NCI-H1694 treated with DMSO at 0.1 percent for 48 hours (cell line): ENCODE measurements around the gene ARHGEF16.

Source experiments
- DNase-seq: peaks from one replicate; lab custom pipeline; 2025; lab: John Stamatoyannopoulos, UW

The ARHGEF16 gene

GRCh38 chr1:3482378-3482849, 27.9 kb downstream of the ARHGEF16 start:
- no peak for DNase-seq

GRCh38 chr1:3483380-3483779, 28.9 kb downstream of the ARHGEF16 start:
- no peak for DNase-seq

GRCh38 chr1:3483801-3484444, 29.5 kb downstream of the ARHGEF16 start:
- DNase-seq, result no peak

- no peak for DNase-seq
Measured at GRCh38 chr1:3485016-3485415, 30.6 kb downstream of the ARHGEF16 start.

- DNase-seq, result no peak
Measured at GRCh38 chr1:3488432-3488831, 34.0 kb downstream of the ARHGEF16 start.

- DNase-seq, result no peak
Measured at GRCh38 chr1:3490046-3490745, 35.7 kb downstream of the ARHGEF16 start.

GRCh38 chr1:3491291-3492246, 37.1 kb downstream of the ARHGEF16 start:
- DNase-seq, result peak; percentile 39

- no peak for DNase-seq
Measured at GRCh38 chr1:3492545-3493246, 38.2 kb downstream of the ARHGEF16 start.

- no peak for DNase-seq
Measured at GRCh38 chr1:3494321-3495308, 40.1 kb downstream of the ARHGEF16 start.

GRCh38 chr1:3495776-3496745, 41.6 kb downstream of the ARHGEF16 start:
- DNase-seq, result no peak

- no peak for DNase-seq
Measured at GRCh38 chr1:3496916-3497315, 42.5 kb downstream of the ARHGEF16 start.

- no peak for DNase-seq
Measured at GRCh38 chr1:3497521-3497920, 43.1 kb downstream of the ARHGEF16 start.

- DNase-seq, result no peak
Measured at GRCh38 chr1:3498246-3498930, 43.9 kb downstream of the ARHGEF16 start.

- DNase-seq, result no peak
Measured at GRCh38 chr1:3498986-3499385, 44.5 kb downstream of the ARHGEF16 start.

- no peak for DNase-seq
Measured at GRCh38 chr1:3499611-3500010, 45.1 kb downstream of the ARHGEF16 start.

- no peak for DNase-seq
Measured at GRCh38 chr1:3500265-3500835, 45.9 kb downstream of the ARHGEF16 start.

GRCh38 chr1:3501437-3501836, 47.0 kb downstream of the ARHGEF16 start:
- DNase-seq, result no peak

- no peak for DNase-seq
Measured at GRCh38 chr1:3501856-3502640, 47.6 kb downstream of the ARHGEF16 start.
